ENCODE results near the gene PEMT.
A peak's percentile ranks its signal among the peaks of the same experiment; 100 is the strongest.
"Not testable (repeated sequence)": the region's sequence is repeated elsewhere in the genome, so short reads cannot be mapped to it uniquely, and the experiment has no call there.

Gene PEMT

GRCh38 chr17:17465878-17466277, 125.6 kb downstream of the PEMT start:
- H3K14ac ChIP-seq (ENCODE audit: low read length); H3K79me2 ChIP-seq (ENCODE audit: control insufficient read depth, insufficient read depth, low read length, poor library complexity); H3K79me1 ChIP-seq (ENCODE audit: low read length); H3K4me3 ChIP-seq (ENCODE audit: low read depth, low read length); H3K9ac ChIP-seq (ENCODE audit: low read length); H3K27me3 ChIP-seq (ENCODE audit: insufficient read depth, low read length); H2BK5ac ChIP-seq (ENCODE audit: low read depth, low read length, poor library complexity); DNase-seq; H3K36me3 ChIP-seq (ENCODE audit: control insufficient read depth in 1 of 2, insufficient read depth in 2 of 2, low read length in 2 of 2); H2BK12ac ChIP-seq (ENCODE audit: low read length); H2AFZ ChIP-seq (ENCODE audit: insufficient read depth, low read length, poor library complexity); H3K4me2 ChIP-seq (ENCODE audit: low read length); H3K4me1 ChIP-seq (ENCODE audit: control insufficient read depth in 1 of 2, insufficient read depth in 2 of 2, low read length in 2 of 2); H3K18ac ChIP-seq (ENCODE audit: low read length); H4K8ac ChIP-seq (ENCODE audit: low read depth, low read length); H2BK120ac ChIP-seq (ENCODE audit: insufficient read depth, low read length, poor library complexity); H4K91ac ChIP-seq (ENCODE audit: low read depth, low read length); H3K27ac ChIP-seq (ENCODE audit: low read depth, low read length); H3K4ac ChIP-seq (ENCODE audit: low read depth, low read length); H3K23ac ChIP-seq (ENCODE audit: low read length); H2AK5ac ChIP-seq (ENCODE audit: low read length); H4K12ac ChIP-seq (ENCODE audit: low read depth, low read length); H3K9me3 ChIP-seq (ENCODE audit: insufficient read depth, low read depth, low read length): not testable (repeated sequence)
- no CpG with 5 or more reads among the region's 1 CpG for WGBS (ENCODE audit: extremely low coverage, insufficient coverage, insufficient read length)

DNA sequence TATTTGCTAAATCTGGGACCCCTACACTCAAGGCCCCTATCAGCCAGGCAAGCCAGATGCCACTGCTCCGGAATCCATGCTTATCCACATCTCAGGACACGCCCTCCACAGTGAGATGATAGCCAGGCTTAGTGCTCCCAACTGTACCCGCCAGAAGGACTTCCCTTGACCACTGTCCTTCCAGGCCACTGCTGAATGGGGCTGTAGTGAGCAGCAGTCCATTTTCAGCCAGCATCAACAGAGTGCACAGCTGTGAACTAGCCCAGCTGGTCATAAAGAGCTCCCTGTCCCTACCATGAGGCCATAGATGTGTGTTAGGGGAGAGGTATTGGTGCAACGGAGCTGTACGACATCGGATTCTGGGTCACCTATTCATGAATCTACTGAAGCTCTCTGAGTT, 127.7 kb downstream of the PEMT start:
- Histone ChIP-seq H4K12ac (ENCODE audit: low read depth, low read length) (no peak overlapping the region), H2BK5ac (ENCODE audit: low read depth, low read length, poor library complexity) (no peak overlapping the region), H2BK120ac (ENCODE audit: insufficient read depth, low read length, poor library complexity) (no peak overlapping the region), H3K79me1 (ENCODE audit: low read length) (no peaks in the 10 kb centered on the region), H3K23ac (ENCODE audit: low read length) (no peak overlapping the region), H3K18ac (ENCODE audit: low read length) (no peak overlapping the region), H3K79me2 (ENCODE audit: control insufficient read depth, insufficient read depth, low read length, poor library complexity) (no peaks in the 10 kb centered on the region), H3K4me1 (ENCODE audit: control insufficient read depth in 1 of 2, insufficient read depth in 2 of 2, low read length in 2 of 2) (no peaks in the 10 kb centered on the region), H4K91ac (ENCODE audit: low read depth, low read length) (no peak overlapping the region), H2BK12ac (ENCODE audit: low read length) (no peak overlapping the region), H3K14ac (ENCODE audit: low read length) (no peak overlapping the region), H3K27ac (ENCODE audit: low read depth, low read length) (no peak overlapping the region), H3K4ac (ENCODE audit: low read depth, low read length) (no peak overlapping the region), H3K4me3 (ENCODE audit: low read depth, low read length) (no peak overlapping the region), H3K36me3 (ENCODE audit: control insufficient read depth in 1 of 2, insufficient read depth in 2 of 2, low read length in 2 of 2) (no peaks in the 10 kb centered on the region), H3K9ac (ENCODE audit: low read length) (no peak overlapping the region), H3K9me3 (ENCODE audit: insufficient read depth, low read depth, low read length) (peaks cover 5% of the 10 kb centered on the region), H2AFZ (ENCODE audit: insufficient read depth, low read length, poor library complexity) (no peak overlapping the region), H3K27me3 (ENCODE audit: insufficient read depth, low read length) (no peaks in the 10 kb centered on the region), H2AK5ac (ENCODE audit: low read length) (no peak overlapping the region), H3K4me2 (ENCODE audit: low read length) (no peak overlapping the region), H4K8ac (ENCODE audit: low read depth, low read length) (no peak overlapping the region)
- WGBS (ENCODE audit: extremely low coverage, insufficient coverage, insufficient read length) = no CpG with 5 or more reads among the region's 6 CpGs
- DNase-seq = no peak

DNA sequence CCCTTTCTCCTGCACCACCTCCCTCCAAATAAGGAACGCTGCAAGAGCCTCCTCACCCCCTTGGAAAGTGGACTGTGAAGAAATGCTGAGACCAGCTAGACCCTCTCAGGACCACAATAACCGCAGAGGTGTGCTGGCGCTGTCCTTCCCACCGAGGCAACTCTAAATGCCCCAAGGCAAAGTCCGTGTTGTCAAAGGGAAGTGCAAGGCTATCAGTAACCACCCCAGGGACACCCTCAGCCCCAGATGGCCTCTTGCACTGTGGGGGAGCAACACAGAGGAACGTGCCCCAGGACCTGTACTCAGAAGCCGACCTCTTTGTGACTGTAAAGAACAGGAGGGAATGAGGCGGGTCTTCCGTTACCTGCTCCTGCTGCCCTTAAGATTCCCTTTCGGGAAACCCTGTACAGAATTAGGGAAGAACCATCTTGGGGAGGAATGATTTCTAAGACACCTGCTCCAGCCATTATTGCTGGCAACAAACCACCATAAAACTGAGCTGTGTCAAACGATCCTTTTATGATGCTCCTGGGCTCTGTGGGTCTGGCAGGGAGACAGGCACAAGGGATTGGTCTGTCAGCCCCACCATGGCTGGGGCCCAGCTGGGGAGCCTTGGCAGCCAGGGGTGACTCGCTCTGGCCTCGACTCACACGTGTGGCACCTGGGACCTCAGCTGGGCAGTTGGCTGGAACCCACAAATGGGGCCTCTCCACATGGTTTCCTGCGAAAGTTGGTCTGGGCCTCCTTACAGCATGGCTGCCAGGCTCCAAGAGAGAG, 129.3 kb downstream of the PEMT start:
- Histone ChIP-seq H2BK5ac (ENCODE audit: low read depth, low read length, poor library complexity) (no peak overlapping the region), H3K27me3 (ENCODE audit: insufficient read depth, low read length) (no peaks in the 10 kb centered on the region), H3K4ac (ENCODE audit: low read depth, low read length) (no peak overlapping the region), H4K8ac (ENCODE audit: low read depth, low read length) (no peak overlapping the region), H3K9me3 (ENCODE audit: insufficient read depth, low read depth, low read length) (peaks cover 5% of the 10 kb centered on the region), H3K4me1 (ENCODE audit: control insufficient read depth in 1 of 2, insufficient read depth in 2 of 2, low read length in 2 of 2) (no peaks in the 10 kb centered on the region), H4K91ac (ENCODE audit: low read depth, low read length) (no peak overlapping the region), H2BK12ac (ENCODE audit: low read length) (no peak overlapping the region), H2AFZ (ENCODE audit: insufficient read depth, low read length, poor library complexity) (no peak overlapping the region), H3K14ac (ENCODE audit: low read length) (no peak overlapping the region), H3K4me3 (ENCODE audit: low read depth, low read length) (no peak overlapping the region), H3K27ac (ENCODE audit: low read depth, low read length) (no peak overlapping the region), H3K18ac (ENCODE audit: low read length) (no peak overlapping the region), H3K36me3 (ENCODE audit: control insufficient read depth in 1 of 2, insufficient read depth in 2 of 2, low read length in 2 of 2) (no peaks in the 10 kb centered on the region), H3K23ac (ENCODE audit: low read length) (no peak overlapping the region), H3K79me1 (ENCODE audit: low read length) (no peaks in the 10 kb centered on the region), H4K12ac (ENCODE audit: low read depth, low read length) (no peak overlapping the region), H2AK5ac (ENCODE audit: low read length) (no peak overlapping the region), H3K79me2 (ENCODE audit: control insufficient read depth, insufficient read depth, low read length, poor library complexity) (no peaks in the 10 kb centered on the region), H2BK120ac (ENCODE audit: insufficient read depth, low read length, poor library complexity) (no peak overlapping the region), H3K9ac (ENCODE audit: low read length) (no peak overlapping the region), H3K4me2 (ENCODE audit: low read length) (no peak overlapping the region)
- no CpG with 5 or more reads among the region's 15 CpGs for WGBS (ENCODE audit: extremely low coverage, insufficient coverage, insufficient read length)
- no peak for DNase-seq

- no peak for DNase-seq
- no CpG with 5 or more reads among the region's 4 CpGs for WGBS (ENCODE audit: extremely low coverage, insufficient coverage, insufficient read length)
- no peak overlapping the region for H3K4me2 ChIP-seq (ENCODE audit: low read length)
- H2BK120ac ChIP-seq (ENCODE audit: insufficient read depth, low read length, poor library complexity) = no peak overlapping the region
- no peak overlapping the region for H3K14ac ChIP-seq (ENCODE audit: low read length)
- H2BK12ac ChIP-seq (ENCODE audit: low read length) = no peak overlapping the region
- no peak overlapping the region for H2AFZ ChIP-seq (ENCODE audit: insufficient read depth, low read length, poor library complexity)
- H3K4ac ChIP-seq (ENCODE audit: low read depth, low read length) = no peak overlapping the region
- no peaks in the 10 kb centered on the region for H3K36me3 ChIP-seq (ENCODE audit: control insufficient read depth in 1 of 2, insufficient read depth in 2 of 2, low read length in 2 of 2)
- no peak overlapping the region for H2AK5ac ChIP-seq (ENCODE audit: low read length)
- H3K9ac ChIP-seq (ENCODE audit: low read length) = no peak overlapping the region
- H3K18ac ChIP-seq (ENCODE audit: low read length) = no peak overlapping the region
- no peak overlapping the region for H4K12ac ChIP-seq (ENCODE audit: low read depth, low read length)
- no peak overlapping the region for H2BK5ac ChIP-seq (ENCODE audit: low read depth, low read length, poor library complexity)
- no peak overlapping the region for H4K91ac ChIP-seq (ENCODE audit: low read depth, low read length)
- H3K27me3 ChIP-seq (ENCODE audit: insufficient read depth, low read length) = no peaks in the 10 kb centered on the region
- H3K9me3 ChIP-seq (ENCODE audit: insufficient read depth, low read depth, low read length) = peaks cover 5% of the 10 kb centered on the region
- peak overlapping the region; percentile 47 for H3K4me3 ChIP-seq (ENCODE audit: low read depth, low read length)
- no peaks in the 10 kb centered on the region for H3K79me2 ChIP-seq (ENCODE audit: control insufficient read depth, insufficient read depth, low read length, poor library complexity)
- H3K79me1 ChIP-seq (ENCODE audit: low read length) = no peaks in the 10 kb centered on the region
- no peak overlapping the region for H4K8ac ChIP-seq (ENCODE audit: low read depth, low read length)
- H3K27ac ChIP-seq (ENCODE audit: low read depth, low read length) = no peak overlapping the region
- H3K23ac ChIP-seq (ENCODE audit: low read length) = peak overlapping the region; percentile 38
- H3K4me1 ChIP-seq (ENCODE audit: control insufficient read depth in 1 of 2, insufficient read depth in 2 of 2, low read length in 2 of 2) = no peaks in the 10 kb centered on the region
Measured at GRCh38 chr17:17460038-17460437, 131.5 kb downstream of the PEMT start.
